Measurements from ENCODE around the gene CCDC7.
"Not testable (repeated sequence)": the region's sequence is repeated elsewhere in the genome, so short reads cannot be mapped to it uniquely, and the experiment has no call there.

GRCh38 chr10:32488038-32488437, 42.1 kb downstream of the CCDC7 start:
- not testable (repeated sequence) for TF ChIP-seq CTCF (IDR thresholded peaks at IDR 0.05; ENCODE audit: insufficient read depth, low read length); POLR2AphosphoS5 (IDR thresholded peaks at IDR 0.05; ENCODE audit: low read depth); GABPA (IDR thresholded peaks at IDR 0.05; ENCODE audit: low read depth)
